ENCODE data around the gene CHST15.
"Not testable (repeated sequence)": the region's sequence is repeated elsewhere in the genome, so short reads cannot be mapped to it uniquely, and the experiment has no call there.

Gene CHST15

DNA sequence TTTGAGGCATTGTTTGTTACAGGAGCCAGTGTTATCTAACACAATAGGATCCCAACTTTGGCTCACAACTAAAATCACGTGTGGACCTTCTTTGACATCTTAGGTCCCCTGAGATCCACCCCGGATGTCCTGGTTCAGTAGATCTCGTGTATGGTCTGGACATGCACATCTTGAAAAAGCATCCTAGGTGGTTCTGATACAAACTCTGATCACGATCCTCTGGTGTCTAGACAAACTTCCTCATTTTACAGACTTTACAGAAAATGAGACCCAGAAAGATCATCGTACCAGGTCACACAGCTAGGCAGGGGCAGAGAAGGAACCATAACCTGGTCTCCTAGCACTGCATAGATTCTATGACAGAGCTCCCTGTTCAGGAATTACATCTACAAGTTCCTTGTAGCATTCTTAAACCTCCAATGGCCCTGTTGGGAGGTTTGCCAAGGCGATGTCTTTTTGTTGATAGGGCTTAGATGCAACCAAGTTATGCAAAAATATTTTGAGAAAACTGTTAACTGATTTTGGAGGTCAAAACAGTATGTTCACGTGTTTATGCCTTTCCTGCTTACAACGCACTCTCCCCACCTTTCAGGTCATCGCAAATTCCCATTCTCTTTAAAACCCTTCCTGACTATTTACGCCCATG, 30.8 kb upstream of the CHST15 start:
- DNase-seq (ENCODE audit: low spot score), result no peak

DNA sequence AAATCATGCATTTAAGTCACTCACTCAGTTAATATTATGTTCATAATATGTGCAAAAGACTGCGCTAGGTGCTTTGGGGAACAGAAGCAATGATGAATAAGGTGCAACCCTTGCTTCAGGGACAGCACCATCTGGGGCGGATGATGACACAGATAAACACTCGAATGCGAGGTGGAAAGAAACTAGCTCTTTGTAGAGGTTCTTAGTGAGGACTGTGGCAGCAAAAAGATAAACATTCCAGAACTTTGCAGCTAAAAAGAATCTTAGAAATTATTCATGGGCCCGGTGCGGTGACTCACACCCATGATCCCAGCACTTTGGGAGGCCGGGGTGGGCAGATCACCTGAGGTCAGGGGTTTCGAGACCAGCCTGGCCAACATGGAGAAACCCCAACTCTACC, 29.8 kb upstream of the CHST15 start:
- DNase-seq (ENCODE audit: low spot score), result no peak

DNA sequence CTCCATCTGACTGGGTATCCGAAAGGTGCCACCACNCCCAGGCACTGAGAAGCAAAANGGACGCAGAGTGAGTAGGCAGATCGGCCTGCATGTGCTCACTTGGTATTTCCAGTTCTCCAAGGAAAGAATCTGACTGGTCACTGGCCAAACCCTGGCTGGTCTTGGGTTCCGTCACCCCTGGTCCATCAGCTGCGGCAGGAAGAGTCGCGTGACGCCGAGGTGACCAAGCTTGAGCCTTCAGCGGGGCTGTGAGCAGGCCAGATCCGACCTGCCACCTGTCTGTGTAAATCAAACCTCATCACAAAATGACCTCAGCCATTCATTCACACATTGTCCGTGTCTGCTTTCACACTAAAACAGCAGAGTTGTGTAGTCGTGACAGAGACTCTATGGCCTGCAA, 28.8 kb upstream of the CHST15 start:
- no peak for DNase-seq (ENCODE audit: low spot score)

DNA sequence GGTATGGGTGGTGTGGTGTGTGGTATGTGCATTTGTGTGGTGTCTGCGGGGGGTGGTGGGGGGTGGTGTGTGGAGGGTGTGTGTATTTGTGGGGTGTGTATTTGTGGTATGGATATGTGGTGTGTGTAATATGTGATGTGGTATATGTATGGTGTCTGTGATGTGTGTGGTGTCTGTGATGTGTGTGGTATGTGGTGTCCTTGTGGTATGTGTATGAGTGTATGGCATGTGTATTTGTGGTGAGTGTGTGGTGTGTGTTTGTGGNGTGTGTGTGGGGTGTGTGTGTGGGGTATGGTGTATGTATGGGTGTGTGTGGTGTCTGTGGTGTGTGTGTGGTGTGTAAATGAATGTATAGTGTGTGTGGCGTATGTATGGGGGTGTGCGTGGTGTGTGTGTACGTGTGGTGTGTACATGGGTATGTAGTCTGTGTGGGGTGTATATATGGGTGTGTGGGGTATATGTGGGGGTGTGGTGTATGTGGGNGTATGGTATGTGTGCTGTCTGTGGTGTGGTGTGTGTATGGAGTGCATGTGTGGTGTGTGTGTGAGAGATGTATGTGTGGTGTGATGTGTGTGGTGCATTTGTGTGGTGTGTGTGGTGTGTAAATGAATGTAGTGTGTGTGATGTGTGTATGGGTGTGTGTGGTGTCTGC, 27.1 kb upstream of the CHST15 start:
- no peak for DNase-seq (ENCODE audit: low spot score)

DNA sequence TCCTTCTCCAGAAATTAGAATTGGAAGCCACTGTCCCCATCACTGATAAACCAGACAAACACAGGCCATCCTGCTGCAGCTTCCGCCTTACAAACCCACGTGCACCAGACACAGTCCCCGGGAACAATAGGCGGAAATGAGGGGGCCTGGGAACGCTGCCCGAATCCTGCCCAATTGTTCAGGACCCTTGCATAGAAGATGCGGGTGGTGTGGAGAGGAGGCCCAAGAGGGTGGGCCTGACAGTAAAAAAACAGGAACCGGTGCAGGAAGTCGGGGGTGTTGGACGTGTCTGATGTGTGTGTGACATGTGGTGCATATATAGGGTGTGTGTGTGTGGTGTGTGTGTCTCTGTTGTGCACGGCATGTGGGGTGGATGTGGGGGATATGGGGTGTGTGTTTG, 26.5 kb upstream of the CHST15 start:
- no peak for DNase-seq (ENCODE audit: low spot score)

DNA sequence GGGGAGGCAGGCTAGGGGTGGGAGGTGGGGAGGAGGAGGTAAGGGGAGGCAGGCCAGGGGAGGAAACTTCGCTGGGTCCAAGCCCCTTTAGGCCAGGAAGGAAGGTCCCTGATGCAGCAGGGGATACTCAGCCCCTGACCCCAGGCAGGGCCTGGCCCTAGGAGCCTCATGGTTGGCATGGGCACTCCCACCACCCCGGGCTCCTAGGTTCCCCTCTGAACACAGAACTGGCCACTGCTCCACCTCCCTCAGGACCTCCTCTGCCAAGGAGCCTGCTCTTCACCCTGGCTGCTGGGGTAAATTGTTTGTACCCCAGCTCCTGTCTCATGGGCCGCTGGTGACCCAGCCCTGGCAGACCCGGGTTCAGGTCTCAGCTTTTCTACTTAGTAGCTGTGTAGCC, 25.8 kb upstream of the CHST15 start:
- no peak for DNase-seq (ENCODE audit: low spot score)

DNA sequence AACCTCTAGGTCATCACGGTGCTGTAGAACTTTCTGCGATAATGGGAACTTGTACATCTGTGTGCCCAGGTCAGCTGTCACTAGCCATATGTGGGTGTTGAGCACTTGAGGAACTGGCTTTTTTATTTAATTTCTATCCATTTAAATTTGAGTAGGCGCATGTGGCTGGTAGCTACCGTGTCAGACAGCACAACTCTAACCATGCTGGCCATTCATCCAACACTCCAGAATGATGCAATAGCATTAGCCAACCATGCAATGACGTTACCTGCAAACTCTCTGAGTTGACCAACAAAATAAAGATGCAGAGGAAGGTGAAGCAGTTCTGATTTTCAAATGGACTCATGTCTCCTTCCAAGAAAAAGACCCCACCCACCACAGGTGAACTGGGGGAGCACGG, 24.4 kb upstream of the CHST15 start:
- DNase-seq (ENCODE audit: low spot score), result no peak

DNA sequence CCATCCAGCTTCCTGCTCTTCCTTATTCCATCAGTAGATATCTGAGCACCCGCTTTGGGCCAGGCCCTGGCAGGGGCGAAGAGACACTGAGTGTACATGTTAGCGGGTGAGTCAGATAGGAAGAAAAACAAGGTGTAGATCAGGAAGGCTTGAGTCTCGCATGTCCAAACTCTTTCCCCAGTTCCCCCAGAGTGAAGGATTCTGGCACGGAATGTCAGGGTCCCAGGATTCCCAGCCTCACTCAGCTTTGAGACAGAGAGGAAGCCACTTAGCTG, 24.1 kb upstream of the CHST15 start:
- DNase-seq (ENCODE audit: low spot score), result no peak

DNA sequence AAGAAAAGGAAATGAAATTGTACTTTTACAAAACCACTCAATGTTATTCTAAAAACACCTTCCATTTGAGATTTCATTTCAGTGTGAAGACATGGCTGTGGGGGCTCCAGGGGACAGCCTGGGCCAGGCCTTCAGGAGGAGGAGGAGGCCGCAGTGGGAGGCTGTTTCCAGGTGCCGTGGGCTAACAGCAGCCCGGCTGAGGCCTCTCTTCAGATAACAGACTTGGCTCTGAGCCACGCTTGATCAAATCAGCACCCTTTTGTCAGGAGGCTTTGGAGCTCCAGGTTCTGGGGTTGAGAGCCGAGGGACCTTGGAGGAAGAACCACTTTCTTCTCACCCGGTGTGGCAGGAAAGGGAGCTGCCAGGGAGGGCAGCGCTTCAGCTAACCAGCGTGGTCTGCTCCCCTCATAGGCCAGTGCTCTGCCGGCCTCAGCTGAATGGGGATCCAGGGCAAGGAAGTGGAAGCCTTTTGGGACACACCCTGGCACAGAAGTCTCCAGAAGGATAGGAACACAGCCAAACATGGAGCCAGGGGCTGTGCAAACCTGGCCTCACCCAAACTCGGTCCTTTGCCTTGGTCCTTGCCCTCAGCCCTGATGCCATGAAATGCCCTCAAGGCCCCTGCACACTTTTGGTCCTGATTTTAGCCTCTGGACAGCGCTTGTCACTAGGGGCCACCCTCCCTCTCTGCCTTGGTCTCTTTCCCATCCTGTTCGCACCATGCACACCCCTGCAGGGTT, 23.5 kb upstream of the CHST15 start:
- no peak for DNase-seq (ENCODE audit: low spot score)

DNA sequence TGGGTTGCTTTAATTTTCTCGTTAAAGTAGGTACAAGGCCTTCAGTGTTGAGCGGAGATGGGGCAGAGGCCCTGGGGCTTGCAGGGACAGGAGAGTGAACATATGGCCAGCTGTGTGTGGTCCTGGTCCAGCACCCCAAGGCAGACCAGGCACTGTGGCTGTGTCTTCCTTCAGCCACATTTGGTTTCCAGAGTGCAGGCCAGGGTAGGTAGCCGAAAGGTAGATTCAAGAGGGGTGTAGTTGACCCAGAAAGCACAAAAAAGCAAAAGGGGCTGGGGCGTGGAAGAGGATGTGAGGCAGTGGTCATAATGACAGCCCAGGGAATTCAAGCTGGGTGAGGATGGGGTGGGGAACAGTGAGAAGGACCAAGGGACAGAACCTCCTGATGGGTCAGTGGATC, 21.3 kb upstream of the CHST15 start:
- DNase-seq (ENCODE audit: low spot score), result no peak

DNA sequence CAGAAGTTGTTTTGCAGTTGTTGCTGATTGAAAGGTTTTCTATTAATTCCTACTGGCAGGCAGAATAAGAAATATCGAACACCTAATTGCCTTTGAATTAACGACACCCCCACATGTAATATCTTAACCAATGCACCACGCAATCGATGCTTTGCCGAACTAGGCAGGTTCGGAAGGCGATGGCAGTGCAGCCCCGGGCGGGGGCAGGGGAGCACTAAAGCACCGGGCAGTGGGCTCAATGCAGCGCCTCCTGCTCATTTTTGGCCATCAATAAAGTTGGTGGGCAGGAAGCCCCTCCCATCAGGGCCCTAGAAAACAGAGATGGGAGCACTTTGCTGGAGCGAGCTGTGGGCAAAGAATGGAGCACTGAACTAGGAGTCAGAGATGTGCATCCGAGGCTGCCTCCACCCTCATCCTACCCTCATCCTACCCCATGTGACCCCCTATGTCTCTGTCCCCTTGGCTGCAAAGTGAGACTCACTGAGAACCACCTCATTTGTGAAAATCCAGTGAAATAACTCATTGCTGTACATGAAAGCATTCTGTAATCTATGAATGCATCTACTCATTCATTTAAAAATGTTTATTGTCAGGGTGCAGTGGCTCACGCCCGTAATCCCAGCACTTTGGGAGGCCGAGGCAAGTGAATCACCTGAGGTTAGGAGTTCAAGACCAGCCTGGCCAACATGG, 19.6 kb upstream of the CHST15 start:
- DNase-seq (ENCODE audit: low spot score), result no peak

DNA sequence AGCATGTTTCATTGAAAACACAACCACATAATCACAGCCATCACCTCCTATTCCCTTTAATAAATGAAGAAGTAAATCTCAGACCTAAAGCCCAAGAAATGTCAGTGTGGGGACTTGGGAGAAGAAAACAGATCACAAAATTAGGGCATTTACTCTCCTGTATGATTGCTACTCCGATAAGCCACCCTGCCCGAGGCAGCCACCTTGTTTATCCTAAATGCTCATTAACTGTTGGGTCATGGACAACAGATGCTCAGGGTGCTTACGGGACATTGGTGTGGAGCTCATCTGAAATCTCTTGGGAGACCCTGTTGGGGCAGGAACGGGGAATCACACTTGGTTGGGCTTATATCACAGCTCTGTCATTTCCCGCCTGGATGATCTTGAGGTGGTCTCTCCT, 17.5 kb upstream of the CHST15 start:
- no peak for DNase-seq (ENCODE audit: low spot score)

DNA sequence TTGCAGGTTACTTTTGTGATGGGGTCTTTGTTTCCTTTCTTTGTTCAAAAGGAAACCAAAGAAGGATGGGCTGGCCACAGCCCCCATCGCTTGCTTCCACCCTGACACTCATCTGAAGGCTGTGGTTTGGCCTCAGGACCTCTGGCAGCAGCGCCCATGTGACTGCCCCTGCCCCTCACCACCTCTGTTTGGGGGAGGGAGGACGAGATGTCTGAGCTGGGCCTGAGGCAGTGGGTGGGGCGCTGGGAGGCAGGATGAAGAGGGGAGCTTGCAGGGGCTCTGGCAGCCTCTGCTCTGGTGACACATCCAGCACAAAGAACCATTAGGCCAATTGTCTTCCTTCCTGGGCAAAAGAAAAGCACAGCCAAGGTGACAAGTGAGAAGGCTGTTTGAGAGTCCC, 15.9 kb upstream of the CHST15 start:
- DNase-seq (ENCODE audit: low spot score), result no peak

DNA sequence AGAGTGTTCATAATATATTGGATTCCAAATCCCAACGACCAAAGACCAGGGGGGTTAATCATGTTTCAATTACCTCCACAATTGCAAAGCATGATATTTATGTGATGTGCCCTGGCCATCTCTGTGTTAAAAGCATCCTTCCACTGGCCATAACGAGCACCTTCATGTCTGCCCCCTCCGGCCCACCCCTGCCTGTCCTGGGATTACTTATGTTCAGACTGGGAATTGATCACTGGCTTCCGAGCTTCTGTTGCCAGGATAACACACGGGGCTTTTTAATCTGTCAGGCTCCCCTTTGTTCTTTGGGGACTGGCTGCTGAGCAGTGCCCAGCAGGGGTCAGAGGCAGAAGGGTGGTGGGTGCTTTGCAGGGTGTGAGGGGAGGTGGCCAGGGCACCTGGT, 13.7 kb upstream of the CHST15 start:
- no peak for DNase-seq (ENCODE audit: low spot score)

DNA sequence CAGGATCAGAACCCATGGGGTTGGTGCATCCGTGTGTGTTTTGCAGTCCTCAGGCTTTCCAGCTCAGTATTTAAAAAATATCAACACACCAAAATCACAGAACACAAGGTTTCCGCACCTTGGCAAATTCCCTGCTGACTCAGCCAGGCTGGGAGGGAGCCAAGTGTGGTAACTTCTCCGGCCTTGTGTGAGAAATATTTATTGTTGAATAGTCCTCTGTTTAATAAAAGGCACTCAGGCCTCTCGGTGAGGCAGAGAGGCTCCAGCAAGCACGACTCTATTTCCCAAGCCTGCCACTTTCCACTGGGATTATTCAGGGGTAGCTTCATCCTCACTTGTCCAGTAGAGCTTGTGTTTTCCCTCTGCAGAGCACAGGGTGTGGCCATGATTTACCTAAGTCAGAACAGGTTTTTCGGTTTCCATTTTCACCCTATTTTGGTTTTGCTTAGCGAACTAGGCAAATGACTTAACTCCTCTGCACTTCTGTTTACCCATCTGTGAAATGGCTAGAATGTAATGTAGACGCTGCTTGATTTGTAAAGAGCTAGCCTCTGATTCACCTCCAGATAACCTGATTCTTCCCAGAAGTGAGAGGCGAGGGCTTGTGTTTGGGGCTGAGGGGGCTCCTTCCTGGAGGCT, 13.0 kb upstream of the CHST15 start:
- no peak for DNase-seq (ENCODE audit: low spot score)

DNA sequence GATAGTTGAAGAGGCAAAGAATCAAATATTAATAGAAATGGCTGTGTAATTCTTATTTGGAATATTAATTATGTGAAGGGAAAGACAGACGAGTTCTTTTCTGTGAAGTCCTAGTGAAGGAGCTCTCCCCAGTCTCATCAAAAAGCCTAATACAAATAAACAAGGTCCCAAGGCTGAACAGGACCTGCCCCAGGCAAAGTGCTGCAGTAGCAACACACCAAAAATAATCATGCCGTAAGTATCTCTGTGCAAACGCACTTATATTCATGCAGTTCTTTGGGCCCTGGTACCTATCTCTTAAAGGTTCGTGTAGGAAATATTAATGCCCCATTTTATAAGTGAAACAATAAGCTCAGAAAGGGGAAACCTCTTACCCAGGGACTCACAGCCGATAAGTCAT, 12.2 kb upstream of the CHST15 start:
- DNase-seq (ENCODE audit: low spot score), result no peak

DNA sequence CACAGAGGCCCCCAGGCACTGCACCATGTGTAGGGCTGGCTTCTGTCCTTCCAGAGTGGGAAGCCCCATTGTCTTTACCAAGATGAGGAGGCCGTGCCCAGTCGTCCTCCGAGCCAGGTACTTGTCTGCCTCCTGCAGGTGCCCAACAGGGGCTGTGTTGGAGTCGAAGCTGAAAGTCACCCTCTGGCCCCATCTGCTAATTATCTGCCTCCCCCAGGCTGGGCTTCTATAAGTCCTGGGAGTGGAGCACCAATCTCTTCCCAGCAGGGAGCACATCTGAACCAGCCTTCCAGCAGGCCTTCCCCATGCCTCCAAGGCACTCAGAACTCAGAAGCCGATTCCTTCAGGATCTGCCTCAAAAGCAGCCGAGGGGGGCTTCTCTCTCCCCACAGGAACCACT, 11.6 kb upstream of the CHST15 start:
- no peak for DNase-seq (ENCODE audit: low spot score)

DNA sequence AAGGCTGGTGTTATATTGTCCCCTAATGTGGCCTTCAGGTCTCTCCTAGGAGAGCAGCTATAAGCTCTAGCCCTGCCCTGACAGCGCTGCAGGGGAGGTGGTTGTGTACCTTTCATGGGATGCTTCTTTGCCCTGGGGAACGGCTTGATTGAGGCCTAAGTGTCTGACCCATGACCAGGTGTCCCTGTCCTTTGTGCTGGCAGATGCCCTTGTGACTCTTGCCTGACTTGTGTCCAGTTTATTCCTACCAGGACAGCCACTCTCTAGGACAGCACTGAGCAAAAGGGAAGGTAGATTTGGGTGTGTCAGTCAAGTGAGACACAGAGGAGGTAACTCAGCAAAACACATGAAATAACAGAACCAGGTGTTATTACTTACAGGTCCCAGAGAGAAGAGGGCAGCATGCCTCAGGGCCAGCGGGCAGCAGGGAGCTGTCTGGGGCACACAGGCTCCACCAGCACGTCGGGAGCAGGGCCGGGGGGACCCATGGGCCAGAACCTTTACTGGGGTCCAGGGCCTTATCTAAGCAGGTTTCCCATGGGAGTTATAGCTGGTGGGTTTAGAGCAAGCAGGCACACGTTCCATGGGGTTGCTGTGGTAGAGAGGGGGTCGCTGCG, 10.7 kb upstream of the CHST15 start:
- DNase-seq (ENCODE audit: low spot score), result no peak

DNA sequence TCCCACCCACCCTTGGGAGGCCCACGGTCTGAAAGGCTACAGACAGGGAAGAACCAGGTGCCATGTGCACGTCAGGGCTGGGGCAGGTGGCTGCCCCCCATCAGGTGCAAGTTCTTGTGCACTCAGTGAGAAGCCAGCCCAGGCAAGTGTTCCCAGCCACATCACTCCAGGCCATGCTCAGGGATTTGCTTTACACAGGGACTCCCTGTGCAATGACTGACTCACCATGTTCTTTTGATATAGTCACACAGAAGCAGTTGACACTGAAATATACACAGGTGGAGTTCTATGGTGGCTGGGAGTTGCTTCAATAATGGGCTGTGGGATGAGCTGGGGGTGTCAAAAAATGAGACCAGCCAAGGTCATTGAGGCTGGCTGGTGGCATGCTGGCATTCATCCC, 8.0 kb upstream of the CHST15 start:
- DNase-seq (ENCODE audit: low spot score), result no peak

DNA sequence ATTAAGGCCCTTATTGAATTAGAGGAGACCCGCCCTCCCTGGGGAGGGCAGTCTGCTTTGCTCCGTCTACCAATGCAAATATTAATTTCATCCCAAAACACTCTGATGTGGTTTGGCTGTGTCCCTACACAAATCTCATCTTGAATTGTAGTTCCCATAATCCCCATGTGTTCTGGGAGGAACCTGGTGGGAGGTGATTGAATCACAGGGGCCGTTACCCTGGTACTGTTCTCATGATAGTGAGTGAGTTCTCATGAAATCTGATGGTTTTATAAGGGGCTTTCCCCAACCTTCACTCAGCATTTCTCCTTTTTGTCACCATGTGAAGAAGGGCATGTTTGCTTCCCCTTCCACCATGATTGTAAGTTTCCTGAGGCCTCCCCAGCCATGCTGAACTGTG, 7.3 kb upstream of the CHST15 start:
- DNase-seq (ENCODE audit: low spot score), result not testable (repeated sequence)

DNA sequence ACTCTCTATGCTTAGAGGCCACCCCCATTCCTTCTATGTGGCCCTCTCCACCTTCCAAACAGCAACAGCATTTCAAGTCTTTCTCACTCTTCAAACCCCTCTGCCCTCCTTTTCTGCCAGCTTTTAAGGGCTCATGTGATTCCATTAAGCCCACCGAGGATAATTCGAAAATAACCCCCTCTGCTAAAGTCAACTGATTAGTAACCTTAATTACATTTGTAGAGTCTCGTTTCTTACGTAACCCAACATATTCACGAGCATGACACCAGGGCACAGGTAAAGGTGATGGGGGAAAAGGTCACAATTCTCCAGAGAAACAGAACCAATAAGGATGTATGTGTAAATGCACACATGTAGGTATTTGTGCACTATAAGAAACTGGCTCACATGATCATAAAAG, 6.7 kb upstream of the CHST15 start:
- DNase-seq (ENCODE audit: low spot score), result no peak

DNA sequence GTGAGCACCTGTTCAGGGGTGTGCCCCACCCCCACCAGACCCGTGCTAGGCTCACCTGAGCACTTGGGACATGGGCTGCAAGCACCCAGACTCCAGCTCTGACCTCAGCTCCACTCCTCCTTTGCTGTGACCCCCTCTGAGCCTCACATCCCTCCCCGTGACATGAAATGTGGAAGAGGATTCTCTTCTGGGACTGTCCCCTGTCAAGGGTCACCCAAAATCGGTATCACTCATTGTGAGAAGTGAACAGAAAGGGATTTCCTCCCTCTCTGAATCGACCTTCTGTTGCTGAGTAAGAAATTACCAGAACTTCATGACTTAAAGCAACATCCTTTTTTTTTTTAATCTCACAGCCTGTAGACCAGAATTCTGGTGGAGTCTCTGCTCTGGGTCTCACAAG, 6.2 kb upstream of the CHST15 start:
- no peak for DNase-seq (ENCODE audit: low spot score)
